LNCAP (cell line): Measurements from ENCODE around the gene MAGEA9.

Experiments used
- TF ChIP-seq, protein P1 (sequence below): fragments of 450-650 bp; IDR thresholded peaks from 2 replicates; pipeline ENCODE4 v1.5.1; 2017; ENCODE audit warnings: mild to moderate bottlenecking

MAGEA9 gene

DNA sequence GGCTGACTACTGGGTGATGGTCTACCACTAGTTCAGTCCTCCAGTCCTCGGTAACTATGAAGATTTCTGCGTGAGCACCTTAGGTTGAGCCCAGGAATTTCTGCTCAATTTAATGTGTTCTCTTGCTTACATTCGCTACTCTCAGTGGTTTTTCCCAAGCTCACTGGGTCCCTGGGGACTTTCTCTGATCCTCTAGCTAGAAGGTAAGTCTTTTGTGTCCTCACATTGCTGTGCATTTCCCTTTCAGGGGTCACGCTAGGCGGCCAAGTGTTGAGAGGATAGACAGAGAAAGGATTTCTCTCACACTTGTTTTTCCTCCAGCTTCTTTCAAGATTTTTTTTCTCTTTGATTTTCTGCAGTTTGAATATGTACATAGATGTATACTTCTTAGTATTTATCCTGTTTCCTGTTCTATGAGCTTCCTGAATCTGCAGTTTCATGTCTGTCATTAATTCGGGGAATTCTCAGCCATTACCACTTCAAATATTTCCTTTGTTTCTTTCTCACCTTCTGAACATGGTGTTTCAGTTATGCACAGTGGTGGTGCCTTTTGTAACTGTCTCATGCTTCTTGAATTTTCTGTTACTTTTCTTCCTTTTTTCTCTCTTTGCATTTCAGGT lies 17.5 kb downstream of the MAGEA9 start:
- TF ChIP-seq, protein P1, sequence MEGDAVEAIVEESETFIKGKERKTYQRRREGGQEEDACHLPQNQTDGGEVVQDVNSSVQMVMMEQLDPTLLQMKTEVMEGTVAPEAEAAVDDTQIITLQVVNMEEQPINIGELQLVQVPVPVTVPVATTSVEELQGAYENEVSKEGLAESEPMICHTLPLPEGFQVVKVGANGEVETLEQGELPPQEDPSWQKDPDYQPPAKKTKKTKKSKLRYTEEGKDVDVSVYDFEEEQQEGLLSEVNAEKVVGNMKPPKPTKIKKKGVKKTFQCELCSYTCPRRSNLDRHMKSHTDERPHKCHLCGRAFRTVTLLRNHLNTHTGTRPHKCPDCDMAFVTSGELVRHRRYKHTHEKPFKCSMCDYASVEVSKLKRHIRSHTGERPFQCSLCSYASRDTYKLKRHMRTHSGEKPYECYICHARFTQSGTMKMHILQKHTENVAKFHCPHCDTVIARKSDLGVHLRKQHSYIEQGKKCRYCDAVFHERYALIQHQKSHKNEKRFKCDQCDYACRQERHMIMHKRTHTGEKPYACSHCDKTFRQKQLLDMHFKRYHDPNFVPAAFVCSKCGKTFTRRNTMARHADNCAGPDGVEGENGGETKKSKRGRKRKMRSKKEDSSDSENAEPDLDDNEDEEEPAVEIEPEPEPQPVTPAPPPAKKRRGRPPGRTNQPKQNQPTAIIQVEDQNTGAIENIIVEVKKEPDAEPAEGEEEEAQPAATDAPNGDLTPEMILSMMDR = no peak

DNA sequence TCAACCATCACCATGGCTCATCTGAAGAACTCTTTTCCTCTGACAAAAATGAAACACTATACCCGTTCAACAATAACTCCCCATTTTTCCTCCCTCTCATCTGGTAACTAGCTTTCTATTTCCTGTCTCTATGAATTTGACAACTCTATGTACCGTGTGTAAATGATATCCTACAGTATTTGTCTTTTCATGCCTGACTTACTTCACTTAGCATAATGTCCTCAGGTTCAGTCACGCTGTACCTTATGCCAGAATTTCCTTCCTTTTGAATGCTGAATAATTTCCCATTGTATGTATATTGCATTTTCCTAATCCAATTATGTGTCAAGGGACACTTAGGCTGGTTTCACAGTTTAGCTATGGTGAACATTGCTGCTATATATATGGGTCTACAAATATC lies 18.2 kb downstream of the MAGEA9 start:
- TF ChIP-seq, protein P1 = no peak

DNA sequence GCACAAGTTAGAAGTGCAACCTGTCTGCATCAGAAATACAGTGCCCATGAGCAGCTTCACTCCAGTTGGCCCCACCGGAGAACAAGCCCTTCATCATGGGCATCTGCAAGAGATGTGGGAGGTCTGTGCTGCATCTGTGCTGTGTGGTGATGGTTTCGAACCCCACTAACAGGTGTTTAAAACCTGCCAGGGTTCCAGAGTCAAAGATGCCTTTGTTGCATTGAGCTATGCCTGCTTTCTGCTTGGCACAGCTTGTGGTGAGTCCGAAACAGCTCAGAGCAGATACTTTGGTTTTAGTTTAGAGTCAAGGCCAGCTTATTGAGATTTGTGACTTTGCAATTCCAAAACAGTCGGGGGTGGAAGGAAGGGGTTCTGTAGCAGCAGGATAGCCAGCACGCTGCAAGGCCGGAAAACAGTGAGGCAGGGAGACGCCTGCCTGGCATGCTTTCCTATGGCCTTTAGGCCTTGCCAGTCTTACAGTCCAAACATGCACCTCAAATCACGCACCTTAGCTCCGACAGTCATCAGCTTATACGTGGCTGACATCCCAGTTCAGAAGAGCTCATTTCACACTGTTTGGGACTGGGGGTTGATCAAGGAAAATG lies 21.8 kb downstream of the MAGEA9 start:
- TF ChIP-seq, protein P1 = no peak

DNA sequence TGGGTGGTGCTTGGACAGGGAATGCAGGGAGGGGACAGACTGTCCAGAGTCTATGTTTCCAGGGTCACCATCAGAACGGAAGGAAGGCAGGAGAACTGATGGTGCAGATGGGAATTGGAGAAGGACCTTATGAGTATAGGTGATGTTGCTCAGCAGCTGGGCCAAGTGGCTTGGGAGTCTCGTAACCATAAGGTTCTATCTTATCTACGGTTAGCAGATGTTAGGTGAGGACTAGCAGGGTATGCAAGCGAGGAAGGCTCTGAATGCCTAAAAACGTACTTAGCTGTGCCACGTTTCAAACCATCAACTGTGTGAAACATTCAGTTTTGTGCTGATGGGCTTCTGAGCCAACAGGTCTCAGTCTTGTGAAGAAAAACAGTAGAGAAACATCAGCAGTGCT lies 22.4 kb downstream of the MAGEA9 start:
- TF ChIP-seq, protein P1 = no peak

DNA sequence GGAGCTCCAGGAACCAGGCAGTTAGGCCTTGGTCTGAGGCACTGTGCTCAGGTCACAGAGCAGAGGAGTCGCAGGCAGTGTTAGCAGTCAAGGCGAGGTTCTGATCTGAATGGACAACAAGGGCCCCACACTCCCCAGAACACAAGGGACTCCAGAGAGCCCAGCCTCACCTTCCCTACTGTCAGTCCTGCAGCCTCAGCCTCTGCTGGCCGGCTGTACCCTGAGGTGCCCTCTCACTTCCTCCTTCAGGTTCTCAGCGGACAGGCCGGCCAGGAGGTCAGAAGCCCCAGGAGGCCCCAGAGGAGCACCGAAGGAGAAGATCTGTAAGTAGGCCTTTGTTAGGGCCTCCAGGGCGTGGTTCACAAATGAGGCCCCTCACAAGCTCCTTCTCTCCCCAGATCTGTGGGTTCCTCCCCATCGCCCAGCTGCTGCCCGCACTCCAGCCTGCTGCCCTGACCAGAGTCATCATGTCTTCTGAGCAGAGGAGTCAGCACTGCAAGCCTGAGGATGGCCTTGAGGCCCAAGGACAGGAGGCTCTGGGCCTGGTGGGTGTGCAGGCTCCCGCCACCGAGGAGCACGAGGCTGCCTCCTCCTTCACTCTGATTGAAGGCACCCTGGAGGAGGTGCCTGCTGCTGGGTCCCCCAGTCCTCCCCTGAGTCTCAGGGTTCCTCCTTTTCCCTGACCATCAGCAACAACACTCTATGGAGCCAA lies 26.2 kb downstream of the MAGEA9 start:
- TF ChIP-seq, protein P1 = no peak

DNA sequence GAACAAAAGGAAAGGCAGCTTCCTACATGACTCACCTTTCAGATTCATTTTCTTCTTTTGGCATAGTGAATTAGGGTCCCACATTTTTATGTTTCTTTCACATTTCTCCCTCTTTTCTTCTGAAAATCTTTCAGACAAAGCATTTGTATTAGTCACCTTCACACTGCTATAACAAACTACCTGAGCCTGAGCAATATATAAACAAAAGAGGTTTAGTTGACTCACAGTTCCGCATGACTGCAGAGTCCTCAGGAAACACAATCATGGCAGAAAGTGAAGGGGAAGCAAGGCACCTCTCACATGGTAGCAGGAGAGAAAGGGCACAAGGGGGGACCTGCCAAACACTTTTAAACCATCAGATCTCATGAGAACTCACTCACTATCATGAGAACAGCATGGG lies 36.9 kb downstream of the MAGEA9 start:
- TF ChIP-seq, protein P1 = no peak

DNA sequence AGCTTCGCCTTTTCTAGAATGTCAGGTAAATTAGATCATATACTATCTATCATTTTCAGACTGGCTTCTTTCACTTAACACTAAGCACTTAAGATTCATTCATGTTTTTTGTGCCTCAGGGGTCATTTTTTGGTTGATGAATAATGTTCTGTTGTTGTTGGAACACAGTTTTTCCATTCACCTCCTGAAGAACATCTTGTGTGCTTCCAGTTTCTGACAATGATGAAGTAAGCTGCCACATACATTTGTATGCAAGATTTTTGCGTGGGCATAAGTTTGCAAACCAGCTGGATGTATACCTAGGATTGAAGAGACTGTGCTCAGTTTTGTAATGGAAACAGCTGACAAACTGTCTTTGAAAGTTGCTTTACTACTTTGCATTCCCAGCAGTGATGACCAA lies 37.6 kb downstream of the MAGEA9 start:
- TF ChIP-seq, protein P1 = no peak
